Neural cell (in vitro differentiated cells): ENCODE results near the gene DTNBP1. TPM values are rescaled to one million over a fixed set of nuclear protein-coding genes. Genes with fewer than 3 reads are reported as not detected.

Experiments used
- H2AFZ ChIP-seq: fragments of 200-600, 300-800 bp; sonication (generic), shearing (Covaris generic); 2 replicates; pipeline ENCODE4 v1.6.0; 2014; ENCODE audit warnings: low read depth, mild to moderate bottlenecking, antibody characterized with exemption, low read length, moderate library complexity
- H3F3A ChIP-seq: fragments of 200-600 bp; shearing (Covaris generic); 2 replicates; pipeline ENCODE4 v1.6.1; 2016; ENCODE audit warnings: mild to moderate bottlenecking, moderate library complexity, mixed read lengths, antibody characterized with exemption, low read length; ENCODE audit not compliant: insufficient read depth, poor library complexity, severe bottlenecking
- H3K27ac ChIP-seq: fragments of 200-600, 300-800 bp; sonication (generic), shearing (Covaris generic); 2 replicates; pipeline ENCODE4 v1.5.1; 2014; ENCODE audit warnings: mild to moderate bottlenecking, low read length, moderate library complexity
- H3K27me3 ChIP-seq: fragments of 300-800, 200-600 bp; sonication (generic), shearing (Covaris generic); 2 replicates; pipeline ENCODE4 v1.6.0; 2014; ENCODE audit warnings: mild to moderate bottlenecking, low read depth, low read length, moderate library complexity; ENCODE audit not compliant: insufficient read depth
- H3K36me3 ChIP-seq: fragments of 300-800, 200-600 bp; sonication (generic), shearing (Covaris generic); 2 replicates; pipeline ENCODE4 v1.5.1; 2014; ENCODE audit warnings: mild to moderate bottlenecking, antibody characterized with exemption, low read length, moderate library complexity; ENCODE audit not compliant: insufficient read depth
- H3K4me2 ChIP-seq: fragments of 300-800, 200-600 bp; sonication (generic), shearing (Covaris generic); 2 replicates; pipeline ENCODE4 v1.6.0; 2014; ENCODE audit warnings: mild to moderate bottlenecking, low read length
- H3K4me3 ChIP-seq: fragments of 300-800, 200-600 bp; sonication (generic), shearing (Covaris generic); 2 replicates; pipeline ENCODE4 v1.5.1; 2014; ENCODE audit warnings: mild to moderate bottlenecking, low read length, moderate library complexity
- H3K79me2 ChIP-seq: fragments of 200-600 bp; shearing (Covaris generic); replicated peaks from 2 replicates; pipeline ENCODE4 v1.6.0; 2014; ENCODE audit warnings: mild to moderate bottlenecking, low read length, moderate library complexity; ENCODE audit not compliant: insufficient read depth
- H3K9ac ChIP-seq: fragments of 300-800, 200-600 bp; sonication (generic), shearing (Covaris generic); 2 replicates; pipeline ENCODE4 v1.6.1; 2016; ENCODE audit warnings: mild to moderate bottlenecking, low read length, mixed read lengths
- H3K9me2 ChIP-seq: fragments of 200-600 bp; shearing (Covaris generic); 2 replicates; pipeline ENCODE4 v1.6.1; 2016; ENCODE audit warnings: mild to moderate bottlenecking, low read length, mixed read lengths; ENCODE audit not compliant: insufficient read depth
- H3K9me3 ChIP-seq: fragments of 200-600, 300-800 bp; sonication (generic), shearing (Covaris generic); 2 replicates; pipeline ENCODE4 v1.6.1; 2016; ENCODE audit warnings: mild to moderate bottlenecking, mixed run types, low read length, moderate library complexity, mixed read lengths
- H4K20me1 ChIP-seq: fragments of 200-600 bp; shearing (Covaris generic); 2 replicates; pipeline ENCODE4 v1.6.1; 2016; ENCODE audit warnings: mild to moderate bottlenecking, mixed run types; ENCODE audit not compliant: insufficient read depth
- EP300 ChIP-seq: fragments of 450-650 bp; conservative IDR thresholded peaks from 2 replicates; pipeline ENCODE4 v1.6.1; 2014; ENCODE audit warnings: antibody characterized with exemption, mild to moderate bottlenecking, moderate library complexity; ENCODE audit not compliant: poor library complexity, severe bottlenecking
- EZH2 ChIP-seq: fragments of 200-600, 300-800 bp; shearing (Covaris generic), sonication (generic); IDR thresholded peaks from 2 replicates; pipeline ENCODE4 v1.6.1; 2014; ENCODE audit warnings: antibody characterized with exemption, low read length, borderline replicate concordance, mild to moderate bottlenecking; ENCODE audit not compliant: insufficient read depth, poor library complexity, severe bottlenecking
- MXI1 ChIP-seq: fragments of 450-650 bp; conservative IDR thresholded peaks from 2 replicates; pipeline ENCODE4 v1.6.1; 2014; ENCODE audit warnings: antibody characterized with exemption, mild to moderate bottlenecking; ENCODE audit not compliant: poor library complexity, severe bottlenecking
- POLR2AphosphoS5 ChIP-seq: IDR thresholded peaks from 2 replicates; pipeline ENCODE4 v1.6.1; 2012
- RAD21 ChIP-seq: fragments of 450-650 bp; conservative IDR thresholded peaks from 2 replicates; pipeline ENCODE4 v1.6.1; 2014; ENCODE audit warnings: antibody characterized with exemption, mild to moderate bottlenecking, moderate library complexity
- SMC3 ChIP-seq: fragments of 450-650 bp; conservative IDR thresholded peaks from 2 replicates; pipeline ENCODE4 v1.6.1; 2014; ENCODE audit warnings: antibody characterized with exemption, mild to moderate bottlenecking, moderate library complexity; ENCODE audit not compliant: poor library complexity
- TAF1 ChIP-seq: IDR thresholded peaks from 2 replicates; pipeline ENCODE4 v1.6.1; 2012; ENCODE audit warnings: low read depth
- polyA plus RNA-seq: library from polyadenylated mRNA; depleted of rRNA; stranded (reverse); fragments of >200 nt; gene quantifications from 2 replicates; pipeline ENCODE4 v1.2.3, GENCODE V29; 2014
- TF ChIP-seq, protein P1 (sequence below): fragments of 450-650 bp; IDR thresholded peaks from 2 replicates; pipeline ENCODE4 v1.5.1; 2014; ENCODE audit warnings: antibody characterized with exemption, mild to moderate bottlenecking, moderate library complexity; ENCODE audit not compliant: poor library complexity, severe bottlenecking
- TF ChIP-seq, protein P2 (sequence below): IDR thresholded peaks from 2 replicates; pipeline ENCODE4 v1.6.1; 2012; ENCODE audit warnings: borderline replicate concordance

The DTNBP1 gene
- polyA plus RNA-seq, 1 donor from 2014 or later: 22.6 TPM

DNA sequence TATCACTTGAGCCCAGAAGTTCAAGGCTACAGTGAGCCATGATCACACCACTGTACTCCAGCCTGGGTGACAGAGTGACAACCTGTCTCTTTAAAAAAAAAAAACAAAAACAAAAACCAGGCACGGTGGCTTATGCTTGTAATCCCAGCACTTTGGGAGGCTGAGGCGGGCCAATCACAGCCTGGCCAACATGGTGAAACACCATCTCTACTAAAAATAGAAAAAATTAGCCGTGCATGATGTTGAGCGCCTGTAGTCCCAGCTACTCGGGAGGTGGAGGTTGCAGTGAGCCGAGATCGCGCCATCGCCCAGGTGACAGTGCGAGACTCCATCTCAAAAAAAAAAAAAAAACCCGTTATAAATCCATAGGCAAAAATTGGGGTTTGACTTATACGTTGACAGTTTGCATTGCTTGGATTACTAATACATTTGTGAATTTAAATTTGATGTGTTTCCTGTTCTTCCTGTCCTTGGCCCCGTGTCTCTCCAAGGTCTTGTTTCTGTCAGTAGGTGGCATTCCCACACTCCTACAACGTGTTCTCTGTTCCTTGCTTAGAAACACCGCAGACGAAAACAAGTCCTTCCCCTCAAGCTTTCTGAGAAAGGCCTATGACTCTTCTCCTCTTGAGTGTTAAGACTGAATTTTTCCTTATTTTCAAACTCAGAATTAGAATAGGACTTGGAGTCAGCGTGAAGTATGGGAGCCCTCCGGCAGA, 147.0 kb downstream of the DTNBP1 start:
- no peak overlapping the region for H3K4me2 ChIP-seq
- no peaks in the 10 kb centered on the region for H3K9me3 ChIP-seq
- H3K36me3 ChIP-seq: peaks cover 7% of the 10 kb centered on the region
- H2AFZ ChIP-seq: no peak overlapping the region
- no peaks in the 10 kb centered on the region for H3F3A ChIP-seq
- H3K27me3 ChIP-seq: no peaks in the 10 kb centered on the region
- H4K20me1 ChIP-seq: no peaks in the 10 kb centered on the region
- H3K27ac ChIP-seq: no peak overlapping the region
- no peak overlapping the region for H3K4me3 ChIP-seq
- TF ChIP-seq, protein P1, sequence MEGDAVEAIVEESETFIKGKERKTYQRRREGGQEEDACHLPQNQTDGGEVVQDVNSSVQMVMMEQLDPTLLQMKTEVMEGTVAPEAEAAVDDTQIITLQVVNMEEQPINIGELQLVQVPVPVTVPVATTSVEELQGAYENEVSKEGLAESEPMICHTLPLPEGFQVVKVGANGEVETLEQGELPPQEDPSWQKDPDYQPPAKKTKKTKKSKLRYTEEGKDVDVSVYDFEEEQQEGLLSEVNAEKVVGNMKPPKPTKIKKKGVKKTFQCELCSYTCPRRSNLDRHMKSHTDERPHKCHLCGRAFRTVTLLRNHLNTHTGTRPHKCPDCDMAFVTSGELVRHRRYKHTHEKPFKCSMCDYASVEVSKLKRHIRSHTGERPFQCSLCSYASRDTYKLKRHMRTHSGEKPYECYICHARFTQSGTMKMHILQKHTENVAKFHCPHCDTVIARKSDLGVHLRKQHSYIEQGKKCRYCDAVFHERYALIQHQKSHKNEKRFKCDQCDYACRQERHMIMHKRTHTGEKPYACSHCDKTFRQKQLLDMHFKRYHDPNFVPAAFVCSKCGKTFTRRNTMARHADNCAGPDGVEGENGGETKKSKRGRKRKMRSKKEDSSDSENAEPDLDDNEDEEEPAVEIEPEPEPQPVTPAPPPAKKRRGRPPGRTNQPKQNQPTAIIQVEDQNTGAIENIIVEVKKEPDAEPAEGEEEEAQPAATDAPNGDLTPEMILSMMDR: no peak
- TF ChIP-seq MXI1: no peak
- TF ChIP-seq EZH2: no peak
- TF ChIP-seq, protein P2, sequence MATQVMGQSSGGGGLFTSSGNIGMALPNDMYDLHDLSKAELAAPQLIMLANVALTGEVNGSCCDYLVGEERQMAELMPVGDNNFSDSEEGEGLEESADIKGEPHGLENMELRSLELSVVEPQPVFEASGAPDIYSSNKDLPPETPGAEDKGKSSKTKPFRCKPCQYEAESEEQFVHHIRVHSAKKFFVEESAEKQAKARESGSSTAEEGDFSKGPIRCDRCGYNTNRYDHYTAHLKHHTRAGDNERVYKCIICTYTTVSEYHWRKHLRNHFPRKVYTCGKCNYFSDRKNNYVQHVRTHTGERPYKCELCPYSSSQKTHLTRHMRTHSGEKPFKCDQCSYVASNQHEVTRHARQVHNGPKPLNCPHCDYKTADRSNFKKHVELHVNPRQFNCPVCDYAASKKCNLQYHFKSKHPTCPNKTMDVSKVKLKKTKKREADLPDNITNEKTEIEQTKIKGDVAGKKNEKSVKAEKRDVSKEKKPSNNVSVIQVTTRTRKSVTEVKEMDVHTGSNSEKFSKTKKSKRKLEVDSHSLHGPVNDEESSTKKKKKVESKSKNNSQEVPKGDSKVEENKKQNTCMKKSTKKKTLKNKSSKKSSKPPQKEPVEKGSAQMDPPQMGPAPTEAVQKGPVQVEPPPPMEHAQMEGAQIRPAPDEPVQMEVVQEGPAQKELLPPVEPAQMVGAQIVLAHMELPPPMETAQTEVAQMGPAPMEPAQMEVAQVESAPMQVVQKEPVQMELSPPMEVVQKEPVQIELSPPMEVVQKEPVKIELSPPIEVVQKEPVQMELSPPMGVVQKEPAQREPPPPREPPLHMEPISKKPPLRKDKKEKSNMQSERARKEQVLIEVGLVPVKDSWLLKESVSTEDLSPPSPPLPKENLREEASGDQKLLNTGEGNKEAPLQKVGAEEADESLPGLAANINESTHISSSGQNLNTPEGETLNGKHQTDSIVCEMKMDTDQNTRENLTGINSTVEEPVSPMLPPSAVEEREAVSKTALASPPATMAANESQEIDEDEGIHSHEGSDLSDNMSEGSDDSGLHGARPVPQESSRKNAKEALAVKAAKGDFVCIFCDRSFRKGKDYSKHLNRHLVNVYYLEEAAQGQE: no peak
- TF ChIP-seq TAF1: no peak
- no peak for TF ChIP-seq RAD21
- TF ChIP-seq POLR2AphosphoS5: no peak
- TF ChIP-seq SMC3: no peak
- TF ChIP-seq EP300: no peak
- H3K79me2 ChIP-seq: no peaks in the 10 kb centered on the region
- no peaks in the 10 kb centered on the region for H3K9me2 ChIP-seq
- no peak overlapping the region for H3K9ac ChIP-seq

DNA sequence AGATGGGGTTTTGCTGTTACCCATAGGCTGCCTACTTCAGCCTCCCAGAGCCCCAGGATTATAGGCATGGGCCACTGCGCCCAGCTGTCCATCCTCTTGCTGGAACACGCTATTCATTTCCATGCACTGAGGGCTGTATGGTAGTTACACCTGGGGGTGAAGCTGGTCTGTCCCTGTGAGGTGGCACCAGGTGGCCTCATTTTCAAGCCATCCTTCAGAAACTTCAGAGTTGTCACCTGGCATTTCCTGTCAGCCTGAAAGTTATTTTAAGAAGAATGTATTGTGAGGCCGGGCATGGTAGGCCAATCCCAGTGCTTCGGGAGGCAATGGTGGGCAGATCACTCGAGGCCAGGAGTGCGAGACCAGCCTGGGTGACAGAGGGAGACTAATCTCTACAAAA, 147.6 kb downstream of the DTNBP1 start:
- Histone ChIP-seq H4K20me1 (no peaks in the 10 kb centered on the region), H3K27ac (no peak overlapping the region), H3F3A (no peaks in the 10 kb centered on the region), H3K27me3 (no peaks in the 10 kb centered on the region), H3K9me3 (no peaks in the 10 kb centered on the region), H2AFZ (no peak overlapping the region), H3K79me2 (no peaks in the 10 kb centered on the region), H3K4me3 (no peak overlapping the region), H3K36me3 (peaks cover 11% of the 10 kb centered on the region), H3K9me2 (no peaks in the 10 kb centered on the region), H3K9ac (no peak overlapping the region), H3K4me2 (no peak overlapping the region)
- TF ChIP-seq, protein P2: no peak
- TF ChIP-seq SMC3 (no peak), EP300 (no peak), RAD21 (no peak), TAF1 (no peak), POLR2AphosphoS5 (no peak), EZH2 (no peak), MXI1 (no peak)
- TF ChIP-seq, protein P1: no peak
